Measurements from ENCODE around the gene MNT. TPM values are rescaled to one million over a fixed set of nuclear protein-coding genes. Genes with fewer than 3 reads are reported as not detected.

The MNT gene
- total RNA-seq, 5 donors from 2014 or later (not counting 1 experiment from before 2014, with no cell fraction given): 43.0 to 97.8 (median 58.2) TPM

- H3K27ac Mint-ChIP-seq: no peak overlapping the region
- WGBS (ENCODE audit: insufficient coverage): 86% methylated on average over 1 of the region's 2 CpGs
- H3K27me3 ChIP-seq (replicated peaks in 1 of 2; ENCODE audit: control insufficient read depth in 2 of 2, extremely low read depth in 1 of 2, insufficient read depth in 2 of 2, low read length in 1 of 2): no peaks in the 10 kb centered on the region
- peaks cover 0 to 3% of the 10 kb centered on the region in 2 experiments for H3K4me1 ChIP-seq (ENCODE audit: control insufficient read depth in 1 of 2, extremely low read depth in 1 of 2, insufficient read depth in 2 of 2, low read length in 2 of 2)
- no peak overlapping the region for H3K4me3 Mint-ChIP-seq
- no peaks in the 10 kb centered on the region for H3K27me3 Mint-ChIP-seq
- H3K36me3 ChIP-seq (ENCODE audit: control insufficient read depth in 2 of 2, extremely low read depth in 1 of 2, insufficient read depth in 1 of 2, low read length in 1 of 2): peaks cover 9 to 12% of the 10 kb centered on the region in 2 donors
- H3K36me3 Mint-ChIP-seq: peaks cover 10% of the 10 kb centered on the region
- no peak overlapping the region for H3K4me3 ChIP-seq (ENCODE audit: control insufficient read depth in 1 of 2, extremely low read depth in 1 of 2, low read length in 1 of 2)
- ATAC-seq (replicated peaks in 1 of 4) (no peak), DNase-seq (no peak)
- CTCF ChIA-PET: interaction anchor here in 1 of 2 donors (1.2 to 2.5 kb wide), 2 partner anchors 10 to 30 kb away, joined by 3 to 11 read pairs; no protein-coding TSS in a partner anchor
- POLR2A ChIA-PET: interaction anchor here in 1 of 2 donors (0.6 kb wide), 1 partner anchor 8 kb away, joined by 3 read pairs; no protein-coding TSS in a partner anchor
- peaks cover 0 to 3% (median 2%) of the 10 kb centered on the region in 3 donors for H3K4me1 Mint-ChIP-seq
- no peak overlapping the region for H3K27ac ChIP-seq (ENCODE audit: low read length)
- H3K9me3 Mint-ChIP-seq: no peaks in the 10 kb centered on the region
- no peaks in the 10 kb centered on the region for H3K9me3 ChIP-seq
Observed at GRCh38 chr17:2412561-2413021, 11.7 kb upstream of the MNT start.

GRCh38 chr17:2410951-2411350, 10.1 kb upstream of the MNT start:
- DNase-seq (no peak), ATAC-seq (replicated peaks in 1 of 4) (no peak)
- H3K9me3 Mint-ChIP-seq: no peaks in the 10 kb centered on the region
- peaks cover 5% of the 10 kb centered on the region for H3K36me3 Mint-ChIP-seq
- CTCF ChIA-PET: interaction anchor here in 1 of 2 donors (0.6 to 1.0 kb wide), 2 partner anchors 28 to 274 kb away, joined by 3 to 7 read pairs; no protein-coding TSS in a partner anchor
- H3K4me1 Mint-ChIP-seq: peaks cover under 1 to 7% (median 6%) of the 10 kb centered on the region in 3 donors
- H3K4me3 ChIP-seq (ENCODE audit: control insufficient read depth in 1 of 2, extremely low read depth in 1 of 2, low read length in 1 of 2): no peak overlapping the region
- peaks cover 5 to 6% of the 10 kb centered on the region in 2 donors for H3K36me3 ChIP-seq (ENCODE audit: control insufficient read depth in 2 of 2, extremely low read depth in 1 of 2, insufficient read depth in 1 of 2, low read length in 1 of 2)
- POLR2A ChIA-PET: interaction anchor here (1.1 to 1.4 kb wide), 2 partner anchors 9 to 27 kb away, joined by 3 to 6 read pairs; no protein-coding TSS in a partner anchor
- no peak overlapping the region for H3K4me3 Mint-ChIP-seq
- H3K27me3 Mint-ChIP-seq: no peaks in the 10 kb centered on the region
- H3K4me1 ChIP-seq (ENCODE audit: control insufficient read depth in 1 of 2, extremely low read depth in 1 of 2, insufficient read depth in 2 of 2, low read length in 2 of 2): peaks cover 0 to under 1% of the 10 kb centered on the region in 2 experiments
- WGBS (ENCODE audit: insufficient coverage): 97% methylated on average over 7 of the region's 7 CpGs
- no peaks in the 10 kb centered on the region for H3K27me3 ChIP-seq (replicated peaks in 1 of 2; ENCODE audit: control insufficient read depth in 2 of 2, extremely low read depth in 1 of 2, insufficient read depth in 2 of 2, low read length in 1 of 2)
- no peak overlapping the region for H3K27ac Mint-ChIP-seq
- H3K27ac ChIP-seq (ENCODE audit: low read length): no peak overlapping the region
- H3K9me3 ChIP-seq: no peaks in the 10 kb centered on the region

GRCh38 chr17:2406903-2407790, 6.3 kb upstream of the MNT start:
- POLR2A ChIA-PET: no interaction called here
- Histone ChIP-seq H3K27me3 (replicated peaks in 1 of 2; ENCODE audit: control insufficient read depth in 2 of 2, extremely low read depth in 1 of 2, insufficient read depth in 2 of 2, low read length in 1 of 2) (no peaks in the 10 kb centered on the region), H3K4me3 (ENCODE audit: control insufficient read depth in 1 of 2, extremely low read depth in 1 of 2, low read length in 1 of 2) (no peak overlapping the region), H3K27ac (ENCODE audit: low read length) (no peak overlapping the region), H3K4me1 (ENCODE audit: control insufficient read depth in 1 of 2, extremely low read depth in 1 of 2, insufficient read depth in 2 of 2, low read length in 2 of 2) (peaks cover 3 to 9% of the 10 kb centered on the region in 2 experiments), H3K36me3 (ENCODE audit: control insufficient read depth in 2 of 2, extremely low read depth in 1 of 2, insufficient read depth in 1 of 2, low read length in 1 of 2) (no peaks in the 10 kb centered on the region), H3K9me3 (no peaks in the 10 kb centered on the region)
- Mint-ChIP-seq H3K4me1 (peaks cover 8 to 26% (median 23%) of the 10 kb centered on the region in 3 donors), H3K4me3 (no peak overlapping the region), H3K27me3 (no peaks in the 10 kb centered on the region), H3K27ac (peak overlapping the region in 1 of 2 donors; percentile 48), H3K9me3 (no peaks in the 10 kb centered on the region), H3K36me3 (no peaks in the 10 kb centered on the region)
- no peak for DNase-seq
- 59% methylated on average over 11 of the region's 15 CpGs for WGBS (ENCODE audit: insufficient coverage)
- CTCF ChIA-PET: interaction anchor here (0.5 to 2.5 kb wide), 4 partner anchors 9 to 174 kb away, joined by 4 to 11 read pairs (median 7); no protein-coding TSS in a partner anchor
- ATAC-seq (replicated peaks in 1 of 4): no peak

- Mint-ChIP-seq H3K27me3 (no peaks in the 10 kb centered on the region), H3K4me3 (no peak overlapping the region), H3K36me3 (no peaks in the 10 kb centered on the region), H3K4me1 (peaks cover 11 to 30% (median 23%) of the 10 kb centered on the region in 3 donors), H3K9me3 (no peaks in the 10 kb centered on the region), H3K27ac (peak overlapping the region in 1 of 2 donors; percentile 48)
- Histone ChIP-seq H3K36me3 (ENCODE audit: control insufficient read depth in 2 of 2, extremely low read depth in 1 of 2, insufficient read depth in 1 of 2, low read length in 1 of 2) (no peaks in the 10 kb centered on the region), H3K4me1 (ENCODE audit: control insufficient read depth in 1 of 2, extremely low read depth in 1 of 2, insufficient read depth in 2 of 2, low read length in 2 of 2) (peaks cover 3 to 14% of the 10 kb centered on the region in 2 experiments), H3K27me3 (replicated peaks in 1 of 2; ENCODE audit: control insufficient read depth in 2 of 2, extremely low read depth in 1 of 2, insufficient read depth in 2 of 2, low read length in 1 of 2) (no peaks in the 10 kb centered on the region), H3K4me3 (ENCODE audit: control insufficient read depth in 1 of 2, extremely low read depth in 1 of 2, low read length in 1 of 2) (no peak overlapping the region), H3K27ac (ENCODE audit: low read length) (no peak overlapping the region), H3K9me3 (no peaks in the 10 kb centered on the region)
- 92% methylated on average over 4 of the region's 8 CpGs for WGBS (ENCODE audit: insufficient coverage)
- DNase-seq (no peak), ATAC-seq (replicated peaks in 1 of 4) (no peak)
- ChIA-PET CTCF (interaction anchor here (0.5 to 2.5 kb wide), 4 partner anchors 10 to 175 kb away, joined by 4 to 11 read pairs (median 7); no protein-coding TSS in a partner anchor), POLR2A (no interaction called here)
Observed at GRCh38 chr17:2406271-2406902, 5.5 kb upstream of the MNT start.

- Mint-ChIP-seq H3K27ac (peak overlapping the region in 1 of 2 donors; percentile 1), H3K4me3 (no peak overlapping the region), H3K36me3 (no peaks in the 10 kb centered on the region), H3K9me3 (no peaks in the 10 kb centered on the region), H3K4me1 (peaks cover 11 to 32% (median 23%) of the 10 kb centered on the region in 3 donors), H3K27me3 (no peaks in the 10 kb centered on the region)
- Histone ChIP-seq H3K36me3 (ENCODE audit: control insufficient read depth in 2 of 2, extremely low read depth in 1 of 2, insufficient read depth in 1 of 2, low read length in 1 of 2) (no peaks in the 10 kb centered on the region), H3K4me1 (ENCODE audit: control insufficient read depth in 1 of 2, extremely low read depth in 1 of 2, insufficient read depth in 2 of 2, low read length in 2 of 2) (peaks cover 3 to 14% of the 10 kb centered on the region in 2 experiments), H3K9me3 (no peaks in the 10 kb centered on the region), H3K27ac (ENCODE audit: low read length) (no peak overlapping the region), H3K4me3 (ENCODE audit: control insufficient read depth in 1 of 2, extremely low read depth in 1 of 2, low read length in 1 of 2) (no peak overlapping the region), H3K27me3 (replicated peaks in 1 of 2; ENCODE audit: control insufficient read depth in 2 of 2, extremely low read depth in 1 of 2, insufficient read depth in 2 of 2, low read length in 1 of 2) (no peaks in the 10 kb centered on the region)
- ChIA-PET CTCF (interaction anchor here in 1 of 2 donors (0.7 kb wide), 1 partner anchor 194 kb away, joined by 3 read pairs; no protein-coding TSS in a partner anchor), POLR2A (no interaction called here)
- ATAC-seq (replicated peaks in 1 of 4): no peak
- no peak for DNase-seq
- 98% methylated on average over 8 of the region's 14 CpGs for WGBS (ENCODE audit: insufficient coverage)
Observed at GRCh38 chr17:2405247-2405926, 4.5 kb upstream of the MNT start.
